ENCODE results near the gene SH3TC2. TPM values are rescaled to one million over a fixed set of nuclear protein-coding genes. Genes with fewer than 3 reads are reported as not detected.

SH3TC2 gene
- total and polyA plus RNA-seq, 2 donors (not counting 1 experiment from before 2014, with no cell fraction given), result not detected

- ATAC-seq (ENCODE audit: low read depth), result no peak
- no peaks in the 10 kb centered on the region for H3K36me3 ChIP-seq (replicated peaks in 1 of 2; ENCODE audit: control extremely low read depth in 1 of 2, control insufficient read depth in 1 of 2, extremely low read depth in 1 of 2, insufficient read depth in 2 of 2, low read length in 1 of 2)
- H3K27me3 Mint-ChIP-seq, result peaks cover 29% of the 10 kb centered on the region
- no peak overlapping the region for H3K27ac ChIP-seq (ENCODE audit: low read length in 2 of 2)
- peaks cover 0 to 4% (median 0%) of the 10 kb centered on the region in 3 donors for H3K9me3 ChIP-seq (ENCODE audit: control extremely low read depth in 1 of 3, control insufficient read depth in 2 of 3, insufficient read depth in 1 of 3, low read length in 2 of 3)
- no peaks in the 10 kb centered on the region for H4K20me1 ChIP-seq (ENCODE audit: control insufficient read depth, insufficient read depth, low read length, poor library complexity, severe bottlenecking)
- H3K4me3 ChIP-seq (ENCODE audit: control extremely low read depth in 1 of 5, extremely low read depth in 1 of 5, insufficient read depth in 1 of 5, low read depth in 2 of 5, low read length in 4 of 5), result no peak overlapping the region
- no peaks in the 10 kb centered on the region for H3K4me1 ChIP-seq (ENCODE audit: control insufficient read depth in 2 of 2, insufficient read depth in 2 of 2, low read length in 2 of 2)
- H3K4me1 Mint-ChIP-seq, result no peaks in the 10 kb centered on the region
- no peak for DNase-seq
- H3K27me3 ChIP-seq (replicated peaks in 1 of 4; ENCODE audit: control extremely low read depth in 1 of 4, control insufficient read depth in 3 of 4, insufficient read depth in 4 of 4, low read length in 3 of 4), result peaks cover 0 to 3% (median 0%) of the 10 kb centered on the region in 4 experiments
- H3K4me2 ChIP-seq (replicated peaks; ENCODE audit: low read depth, low read length, poor library complexity, severe bottlenecking), result no peak overlapping the region
- 100% methylated on average over 3 of the region's 3 CpGs for WGBS (ENCODE audit: insufficient coverage)
- CTCF ChIA-PET, result interaction anchor here (0.9 to 1.6 kb wide), 4 partner anchors 54 to 250 kb away, joined by 3 to 4 read pairs (median 4); no protein-coding TSS in a partner anchor
- TF ChIP-seq CTCF (IDR thresholded peaks at IDR 0.05) (no peak), EZH2 (IDR thresholded peaks at IDR 0.05; ENCODE audit: borderline replicate concordance, insufficient read depth, low read depth, low read length, poor library complexity, severe bottlenecking) (no peak)
- H3K9me3 Mint-ChIP-seq (ENCODE audit: insufficient read depth), result peaks cover 8% of the 10 kb centered on the region
- no peak overlapping the region for H3K27ac Mint-ChIP-seq
- H3K9ac ChIP-seq (ENCODE audit: low read length), result no peak overlapping the region
- intact Hi-C loops (cut with micrococcal nuclease), result no loop called here
- H3K4me3 Mint-ChIP-seq, result no peak overlapping the region
- POLR2A ChIA-PET, result interaction anchor here (0.6 kb wide), 1 partner anchor 22 kb away, joined by 13 read pairs; no protein-coding TSS in a partner anchor
- no peaks in the 10 kb centered on the region for H3K79me2 ChIP-seq (ENCODE audit: control insufficient read depth, insufficient read depth, low read length)
- H2AFZ ChIP-seq (ENCODE audit: insufficient read depth, low read depth, low read length, poor library complexity, severe bottlenecking), result no peak overlapping the region
Measured at GRCh38 chr5:148980731-148981130, 82.1 kb downstream of the SH3TC2 start.

GRCh38 chr5:148979083-148979723, 83.7 kb downstream of the SH3TC2 start:
- Histone ChIP-seq H2AFZ (ENCODE audit: insufficient read depth, low read depth, low read length, poor library complexity, severe bottlenecking) (no peak overlapping the region), H3K27me3 (replicated peaks in 1 of 4; ENCODE audit: control extremely low read depth in 1 of 4, control insufficient read depth in 3 of 4, insufficient read depth in 4 of 4, low read length in 3 of 4) (peaks cover 0 to 5% (median 0%) of the 10 kb centered on the region in 4 experiments), H3K27ac (ENCODE audit: low read length in 2 of 2) (no peak overlapping the region), H3K9me3 (ENCODE audit: control extremely low read depth in 1 of 3, control insufficient read depth in 2 of 3, insufficient read depth in 1 of 3, low read length in 2 of 3) (no peaks in the 10 kb centered on the region), H3K4me1 (ENCODE audit: control insufficient read depth in 2 of 2, insufficient read depth in 2 of 2, low read length in 2 of 2) (no peaks in the 10 kb centered on the region), H4K20me1 (ENCODE audit: control insufficient read depth, insufficient read depth, low read length, poor library complexity, severe bottlenecking) (no peaks in the 10 kb centered on the region), H3K4me3 (ENCODE audit: control extremely low read depth in 1 of 5, extremely low read depth in 1 of 5, insufficient read depth in 1 of 5, low read depth in 2 of 5, low read length in 4 of 5) (no peak overlapping the region), H3K36me3 (replicated peaks in 1 of 2; ENCODE audit: control extremely low read depth in 1 of 2, control insufficient read depth in 1 of 2, extremely low read depth in 1 of 2, insufficient read depth in 2 of 2, low read length in 1 of 2) (no peaks in the 10 kb centered on the region), H3K4me2 (replicated peaks; ENCODE audit: low read depth, low read length, poor library complexity, severe bottlenecking) (no peak overlapping the region), H3K9ac (ENCODE audit: low read length) (no peak overlapping the region), H3K79me2 (ENCODE audit: control insufficient read depth, insufficient read depth, low read length) (no peaks in the 10 kb centered on the region)
- no peaks in the 10 kb centered on the region for H3K4me1 Mint-ChIP-seq
- no peak overlapping the region for H3K4me3 Mint-ChIP-seq
- intact Hi-C loops (cut with micrococcal nuclease), result no loop called here
- POLR2A ChIA-PET, result no interaction called here
- DNase-seq (no peak), ATAC-seq (ENCODE audit: low read depth) (no peak)
- TF ChIP-seq EZH2 (IDR thresholded peaks at IDR 0.05; ENCODE audit: borderline replicate concordance, insufficient read depth, low read depth, low read length, poor library complexity, severe bottlenecking) (no peak), CTCF (IDR thresholded peaks at IDR 0.05) (no peak)
- H3K27me3 Mint-ChIP-seq, result peaks cover 29% of the 10 kb centered on the region
- CTCF ChIA-PET, result interaction anchor here (0.9 to 2.6 kb wide), 3 partner anchors 22 to 246 kb away, joined by 3 to 17 read pairs (median 8); no protein-coding TSS in a partner anchor
- 90% methylated on average over 4 of the region's 7 CpGs for WGBS (ENCODE audit: insufficient coverage)
- peaks cover 2% of the 10 kb centered on the region for H3K9me3 Mint-ChIP-seq (ENCODE audit: insufficient read depth)
- no peak overlapping the region for H3K27ac Mint-ChIP-seq

Data from B cell (primary cell).